Endothelial cell of umbilical vein (primary cell): ENCODE results near the gene CCN6.

ENCODE experiments used
- EZH2 ChIP-seq: IDR thresholded peaks from 2 replicates; pipeline ENCODE4 v1.6.1; 2012; ENCODE audit warnings: borderline replicate concordance, low read depth, mild to moderate bottlenecking, moderate library complexity, low read length, inconsistent platforms; ENCODE audit not compliant: severe bottlenecking
- MYC ChIP-seq: IDR thresholded peaks from one replicate; pipeline ENCODE4 v1.6.1; 2011; ENCODE audit warnings: mild to moderate bottlenecking, low read depth, low read length
- POLR2A ChIP-seq: IDR thresholded peaks from 2 replicates; pipeline ENCODE4 v1.6.1; 2012; ENCODE audit warnings: low read depth, mild to moderate bottlenecking, control low read depth, low read length
- POLR2AphosphoS5 ChIP-seq: IDR thresholded peaks from 2 replicates; pipeline ENCODE4 v1.6.1; 2012; ENCODE audit warnings: low read depth, mild to moderate bottlenecking, control low read depth, low read length, moderate library complexity; ENCODE audit not compliant: insufficient read depth
- TF ChIP-seq, protein P1 (sequence below): IDR thresholded peaks from 2 replicates; pipeline ENCODE4 v1.6.1; 2011; ENCODE audit not compliant: insufficient read depth, insufficient read length
- TF ChIP-seq, protein P2 (sequence below), 2 donors: IDR thresholded peaks; 1 replicate in 1 of 2; 2 replicates in 1 of 2; pipeline ENCODE4 v1.5.1; 2011; ENCODE audit warnings: low read length in 2 of 2, mild to moderate bottlenecking in 2 of 2, moderate library complexity in 2 of 2, control low read depth in 1 of 2, inconsistent platforms in 1 of 2, low read depth in 1 of 2; ENCODE audit not compliant: insufficient read depth in 1 of 2; ENCODE audit errors: extremely low read depth in 1 of 2

DNA sequence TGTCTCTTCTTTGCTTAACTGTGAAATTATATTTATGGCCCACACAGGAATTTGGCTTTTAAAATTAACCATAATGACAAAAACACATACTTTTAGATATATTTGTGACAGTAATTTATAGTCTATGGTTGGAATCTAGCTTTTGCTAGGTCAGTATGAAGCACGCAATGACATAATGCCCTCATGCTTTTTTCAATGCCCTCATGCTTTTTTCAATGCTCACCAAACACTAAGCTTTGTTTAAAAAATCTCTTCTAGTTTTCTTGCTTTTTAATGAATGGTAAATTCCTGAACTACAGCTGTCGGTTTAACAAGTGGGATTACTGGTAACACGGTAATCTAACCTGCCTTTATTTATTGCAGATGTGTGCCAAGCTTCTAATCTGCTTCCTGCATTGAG, 12.7 kb downstream of the CCN6 start:
- TF ChIP-seq, protein P1, sequence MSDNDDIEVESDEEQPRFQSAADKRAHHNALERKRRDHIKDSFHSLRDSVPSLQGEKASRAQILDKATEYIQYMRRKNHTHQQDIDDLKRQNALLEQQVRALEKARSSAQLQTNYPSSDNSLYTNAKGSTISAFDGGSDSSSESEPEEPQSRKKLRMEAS = no peak
- TF ChIP-seq, protein P2, sequence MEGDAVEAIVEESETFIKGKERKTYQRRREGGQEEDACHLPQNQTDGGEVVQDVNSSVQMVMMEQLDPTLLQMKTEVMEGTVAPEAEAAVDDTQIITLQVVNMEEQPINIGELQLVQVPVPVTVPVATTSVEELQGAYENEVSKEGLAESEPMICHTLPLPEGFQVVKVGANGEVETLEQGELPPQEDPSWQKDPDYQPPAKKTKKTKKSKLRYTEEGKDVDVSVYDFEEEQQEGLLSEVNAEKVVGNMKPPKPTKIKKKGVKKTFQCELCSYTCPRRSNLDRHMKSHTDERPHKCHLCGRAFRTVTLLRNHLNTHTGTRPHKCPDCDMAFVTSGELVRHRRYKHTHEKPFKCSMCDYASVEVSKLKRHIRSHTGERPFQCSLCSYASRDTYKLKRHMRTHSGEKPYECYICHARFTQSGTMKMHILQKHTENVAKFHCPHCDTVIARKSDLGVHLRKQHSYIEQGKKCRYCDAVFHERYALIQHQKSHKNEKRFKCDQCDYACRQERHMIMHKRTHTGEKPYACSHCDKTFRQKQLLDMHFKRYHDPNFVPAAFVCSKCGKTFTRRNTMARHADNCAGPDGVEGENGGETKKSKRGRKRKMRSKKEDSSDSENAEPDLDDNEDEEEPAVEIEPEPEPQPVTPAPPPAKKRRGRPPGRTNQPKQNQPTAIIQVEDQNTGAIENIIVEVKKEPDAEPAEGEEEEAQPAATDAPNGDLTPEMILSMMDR (IDR thresholded peaks at IDR 0.05; ENCODE audit: extremely low read depth in 1 of 2, insufficient read depth in 1 of 2, low read depth in 1 of 2, low read length in 2 of 2) = no peak
- TF ChIP-seq EZH2 (no peak), MYC (no peak), POLR2AphosphoS5 (no peak), POLR2A (no peak)
